ENCODE data around the gene KCTD2.

Gene KCTD2

GRCh38 chr17:75094871-75095399 lies 47.9 kb downstream of the KCTD2 start:
- no peak for TF ChIP-seq CTCF (IDR thresholded peaks at IDR 0.05; ENCODE audit: control insufficient read depth, extremely low read depth, insufficient read depth)
- no peak for DNase-seq (ENCODE audit: low read depth)
- no peak overlapping the region for H3K4me3 ChIP-seq (ENCODE audit: low read depth, low read length)

DNA sequence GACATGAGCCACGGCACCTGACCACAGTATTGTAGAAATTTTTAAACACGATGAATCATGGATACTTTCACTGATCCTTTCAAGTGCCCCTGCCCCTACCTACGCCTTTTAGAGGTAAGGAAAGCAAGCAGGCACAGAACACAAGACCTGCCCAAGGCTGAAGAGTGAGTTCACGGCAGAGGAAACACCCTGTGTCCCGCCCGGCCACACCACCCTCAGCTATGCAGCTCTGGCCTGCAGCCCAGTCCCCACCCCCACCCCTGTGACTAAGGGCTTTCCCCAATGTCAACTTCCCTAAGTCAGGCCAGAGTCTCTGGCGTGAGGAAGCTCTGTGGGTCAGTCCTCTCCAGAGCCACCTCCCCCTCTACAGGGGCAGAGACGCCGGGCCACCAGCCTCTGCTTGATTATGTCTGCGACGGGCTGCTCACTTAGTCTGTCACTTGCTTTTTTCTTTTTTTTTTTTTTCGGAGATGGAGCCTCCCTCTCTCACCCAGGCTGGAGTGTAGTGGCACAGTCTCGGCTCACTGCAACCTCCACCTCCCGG lies 49.1 kb downstream of the KCTD2 start:
- H3K4me3 ChIP-seq (ENCODE audit: low read depth, low read length), result no peak overlapping the region
- no peak for DNase-seq (ENCODE audit: low read depth)
- TF ChIP-seq CTCF (IDR thresholded peaks at IDR 0.05; ENCODE audit: control insufficient read depth, extremely low read depth, insufficient read depth), result no peak

- no peak overlapping the region for H3K4me3 ChIP-seq (ENCODE audit: low read depth, low read length)
- no peak for TF ChIP-seq CTCF (IDR thresholded peaks at IDR 0.05; ENCODE audit: control insufficient read depth, extremely low read depth, insufficient read depth)
- no peak for DNase-seq (ENCODE audit: low read depth)
These were observed 50.8 kb downstream of the KCTD2 start for GRCh38 chr17:75097865-75098264.

DNA sequence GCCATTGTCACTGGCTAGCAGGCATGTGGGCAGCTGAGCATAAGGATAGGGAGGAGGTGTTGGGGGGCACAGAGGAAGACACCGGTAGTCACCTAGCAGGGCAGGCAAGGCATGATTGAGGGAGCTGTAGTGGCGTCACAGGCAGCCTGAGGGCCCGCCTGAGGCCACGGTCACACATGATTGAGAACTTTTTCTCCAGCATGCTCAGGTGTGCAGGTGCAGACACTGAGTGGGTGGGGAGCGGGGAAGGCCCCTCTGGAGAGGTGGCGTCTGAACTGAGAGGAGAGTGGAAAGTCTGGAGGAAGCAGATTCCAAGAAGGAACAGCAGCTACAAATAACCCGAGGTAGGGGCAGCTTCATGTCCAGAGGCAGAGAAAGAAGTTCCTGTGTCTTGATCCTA lies 51.8 kb downstream of the KCTD2 start:
- no peak for TF ChIP-seq CTCF (IDR thresholded peaks at IDR 0.05; ENCODE audit: control insufficient read depth, extremely low read depth, insufficient read depth)
- no peak for DNase-seq (ENCODE audit: low read depth)
- H3K4me3 ChIP-seq (ENCODE audit: low read depth, low read length), result no peak overlapping the region

DNA sequence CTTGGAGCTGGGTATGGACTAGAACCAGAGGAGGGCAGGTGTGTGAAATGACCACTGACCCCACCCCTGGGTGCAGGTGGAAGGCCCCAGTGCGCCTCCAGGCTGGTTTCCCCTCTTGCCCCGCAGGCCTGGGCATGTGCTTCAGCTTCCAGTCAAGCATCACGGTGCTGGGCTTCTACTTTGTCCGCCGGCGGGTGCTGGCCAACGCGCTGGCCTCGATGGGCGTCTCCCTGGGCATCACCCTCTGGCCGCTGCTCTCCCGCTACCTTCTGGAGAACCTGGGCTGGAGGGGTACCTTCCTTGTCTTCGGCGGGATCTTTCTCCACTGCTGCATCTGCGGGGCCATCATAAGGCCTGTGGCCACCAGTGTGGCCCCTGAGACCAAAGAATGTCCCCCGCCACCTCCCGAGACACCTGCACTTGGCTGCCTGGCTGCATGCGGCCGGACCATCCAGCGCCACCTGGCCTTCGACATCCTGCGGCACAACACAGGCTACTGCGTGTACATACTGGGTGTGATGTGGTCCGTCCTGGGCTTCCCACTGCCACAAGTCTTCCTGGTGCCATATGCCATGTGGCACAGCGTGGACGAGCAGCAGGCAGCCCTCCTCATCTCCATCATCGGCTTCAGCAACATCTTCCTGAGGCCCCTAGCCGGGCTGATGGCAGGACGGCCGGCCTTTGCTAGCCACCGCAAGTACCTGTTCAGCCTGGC lies 53.0 kb downstream of the KCTD2 start:
- TF ChIP-seq CTCF (IDR thresholded peaks at IDR 0.05; ENCODE audit: control insufficient read depth, extremely low read depth, insufficient read depth), result no peak
- DNase-seq (ENCODE audit: low read depth), result no peak
- H3K4me3 ChIP-seq (ENCODE audit: low read depth, low read length), result no peak overlapping the region

DNA sequence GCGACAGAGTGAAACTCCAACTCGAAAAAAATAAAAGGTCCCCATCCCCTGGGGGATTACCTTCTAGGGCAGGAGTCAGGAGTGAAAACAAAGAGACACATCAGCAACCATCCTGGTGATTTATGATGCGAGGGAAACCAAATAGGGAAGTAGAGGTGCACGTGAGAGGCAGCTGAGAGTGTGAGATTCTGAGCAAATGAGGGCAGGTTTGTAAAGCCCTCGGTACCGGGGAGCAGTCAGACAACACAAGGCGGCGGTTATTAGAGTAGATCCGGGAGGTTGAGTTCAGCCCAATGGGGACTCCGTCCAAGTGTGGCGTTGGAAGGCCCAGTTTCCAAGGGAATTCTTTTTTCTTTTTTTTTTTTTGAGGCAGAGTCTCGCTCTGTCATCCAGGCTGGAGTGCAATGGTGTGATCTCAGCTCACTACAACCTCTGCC lies 55.4 kb downstream of the KCTD2 start:
- no peak for DNase-seq (ENCODE audit: low read depth)
- no peak overlapping the region for H3K4me3 ChIP-seq (ENCODE audit: low read depth, low read length)
- TF ChIP-seq CTCF (IDR thresholded peaks at IDR 0.05; ENCODE audit: control insufficient read depth, extremely low read depth, insufficient read depth), result no peak
